Neural progenitor cell (in vitro differentiated cells): ENCODE measurements around the gene BRINP2. TPM values are rescaled to one million over a fixed set of nuclear protein-coding genes. Genes with fewer than 3 reads are reported as not detected.
A peak's percentile ranks its signal among the peaks of the same experiment; 100 is the strongest.

Source experiments
- DNase-seq: peaks from one replicate; pipeline ENCODE4 v3.0.0-alpha.2; 2016; ENCODE audit warnings: low spot score
- H2AFZ ChIP-seq: fragments of 200-600 bp; sonication (generic); replicated peaks from 2 replicates; pipeline ENCODE4 v1.6.1; 2016; ENCODE audit warnings: antibody characterized with exemption
- H3F3A ChIP-seq: fragments of 200-600 bp; sonication (generic); 2 replicates; pipeline ENCODE4 v1.6.1; 2016; ENCODE audit warnings: antibody characterized with exemption, low read depth
- H3K27ac ChIP-seq: fragments of 200-600 bp; sonication (generic); 2 replicates; pipeline ENCODE4 v1.5.1; 2016; ENCODE audit warnings: mild to moderate bottlenecking
- H3K27me3 ChIP-seq: fragments of 200-600 bp; sonication (generic); 2 replicates; pipeline ENCODE4 v1.6.1; 2016; ENCODE audit warnings: mild to moderate bottlenecking, moderate library complexity
- H3K36me3 ChIP-seq: fragments of 200-600 bp; sonication (generic); 2 replicates; pipeline ENCODE4 v1.5.1; 2016
- H3K4me1 ChIP-seq: fragments of 200-600 bp; sonication (generic); 2 replicates; pipeline ENCODE4 v1.6.1; 2016; ENCODE audit warnings: mixed run types
- H3K4me2 ChIP-seq: fragments of 200-600 bp; sonication (generic); 2 replicates; pipeline ENCODE4 v1.6.1; 2016
- H3K4me3 ChIP-seq: fragments of 200-600 bp; sonication (generic); 2 replicates; pipeline ENCODE4 v1.5.1; 2016
- H3K79me2 ChIP-seq: fragments of 200-600 bp; sonication (generic); 2 replicates; pipeline ENCODE4 v1.6.1; 2016; ENCODE audit warnings: low read depth
- H3K9ac ChIP-seq: fragments of 200-600 bp; sonication (generic); 2 replicates; pipeline ENCODE4 v1.6.1; 2016
- H3K9me3 ChIP-seq: fragments of 200-600 bp; sonication (generic); 2 replicates; pipeline ENCODE4 v1.5.1; 2016; ENCODE audit warnings: low read depth
- H4K20me1 ChIP-seq: fragments of 200-600 bp; sonication (generic); 2 replicates; pipeline ENCODE4 v1.6.1; 2016; ENCODE audit warnings: low read depth
- H3K27ac Mint-ChIP-seq: 3 replicates; pipeline ENCODE4 v1.8.0; 2021; ENCODE audit warnings: mixed read lengths
- H3K27me3 Mint-ChIP-seq: 2 replicates; pipeline ENCODE4 v1.8.0; 2022; ENCODE audit warnings: low read depth, mild to moderate bottlenecking, inconsistent platforms, moderate library complexity, mixed read lengths; ENCODE audit not compliant: insufficient read depth
- H3K36me3 Mint-ChIP-seq: 3 replicates; pipeline ENCODE4 v1.8.0; 2021; ENCODE audit warnings: mixed read lengths
- H3K4me1 Mint-ChIP-seq: 3 replicates; pipeline ENCODE4 v1.8.0; 2021; ENCODE audit warnings: mixed read lengths
- H3K4me3 Mint-ChIP-seq: 3 replicates; pipeline ENCODE4 v1.8.0; 2021; ENCODE audit warnings: mild to moderate bottlenecking, moderate library complexity, mixed read lengths
- H3K9me3 Mint-ChIP-seq: 3 replicates; pipeline ENCODE4 v1.8.0; 2020; ENCODE audit warnings: mixed read lengths
- CTCF ChIP-seq: fragments of 200-600 bp; sonication (generic); IDR thresholded peaks from 2 replicates; pipeline ENCODE4 v1.5.1; 2017; ENCODE audit warnings: antibody characterized with exemption, mild to moderate bottlenecking
- EZH2 ChIP-seq: fragments of 200-600 bp; sonication (generic); IDR thresholded peaks from 2 replicates; pipeline ENCODE4 v1.6.1; 2017; ENCODE audit warnings: antibody characterized with exemption, mild to moderate bottlenecking, moderate library complexity
- EZH2phosphoT487 ChIP-seq: fragments of 200-600 bp; sonication (generic); IDR thresholded peaks from 2 replicates; pipeline ENCODE4 v1.6.1; 2017; ENCODE audit warnings: antibody characterized with exemption
- total RNA-seq: library from RNA; depleted of rRNA; stranded (reverse); fragments of >200 nt; gene quantifications from 2 replicates; pipeline ENCODE4 v1.2.3, GENCODE V29; 2015; ENCODE audit warnings: low replicate concordance

Gene BRINP2
- total RNA-seq, 1 donor from 2014 or later, result not detected

- Histone ChIP-seq H3K36me3 (no peaks in the 10 kb centered on the region), H3K27ac (no peak overlapping the region)
Observed at GRCh38 chr1:177135250-177135649, 35.5 kb upstream of the BRINP2 start.

GRCh38 chr1:177137814-177138213 is 32.9 kb upstream of the BRINP2 start:
- Mint-ChIP-seq H3K9me3 (no peaks in the 10 kb centered on the region), H3K36me3 (peaks cover 5% of the 10 kb centered on the region), H3K4me1 (peaks cover 9% of the 10 kb centered on the region), H3K4me3 (no peak overlapping the region), H3K27me3 (no peaks in the 10 kb centered on the region), H3K27ac (no peak overlapping the region)
- Histone ChIP-seq H3K36me3 (no peaks in the 10 kb centered on the region), H3F3A (no peaks in the 10 kb centered on the region), H3K79me2 (no peaks in the 10 kb centered on the region), H3K4me1 (peaks cover 4% of the 10 kb centered on the region), H2AFZ (no peak overlapping the region), H3K27ac (no peak overlapping the region), H3K9me3 (no peaks in the 10 kb centered on the region), H4K20me1 (no peaks in the 10 kb centered on the region), H3K4me2 (no peak overlapping the region), H3K27me3 (no peaks in the 10 kb centered on the region), H3K9ac (no peak overlapping the region), H3K4me3 (no peak overlapping the region)
- TF ChIP-seq EZH2phosphoT487, result no peak
- no peak for TF ChIP-seq EZH2
- peak; percentile 16 for TF ChIP-seq CTCF
- DNase-seq, result no peak

More at GRCh38 chr1:177135250-177135649, 35.5 kb upstream of the BRINP2 start:
- TF ChIP-seq EZH2phosphoT487, result no peak
- no peak for TF ChIP-seq CTCF
- TF ChIP-seq EZH2, result no peak
- DNase-seq, result no peak
- H3K9me3 ChIP-seq, result no peaks in the 10 kb centered on the region
- no peaks in the 10 kb centered on the region for H4K20me1 ChIP-seq
- Mint-ChIP-seq H3K27me3 (no peaks in the 10 kb centered on the region), H3K36me3 (peaks cover 5% of the 10 kb centered on the region), H3K27ac (no peak overlapping the region), H3K4me3 (no peak overlapping the region), H3K4me1 (peaks cover 4% of the 10 kb centered on the region), H3K9me3 (no peaks in the 10 kb centered on the region)
- no peak overlapping the region for H3K4me3 ChIP-seq
- no peak overlapping the region for H2AFZ ChIP-seq
- H3F3A ChIP-seq, result no peaks in the 10 kb centered on the region
- no peaks in the 10 kb centered on the region for H3K79me2 ChIP-seq
- no peaks in the 10 kb centered on the region for H3K4me1 ChIP-seq
- H3K4me2 ChIP-seq, result no peak overlapping the region
- H3K27me3 ChIP-seq, result no peaks in the 10 kb centered on the region
- no peak overlapping the region for H3K9ac ChIP-seq

- no peaks in the 10 kb centered on the region for H3K27me3 Mint-ChIP-seq
- no peak overlapping the region for H3K27ac Mint-ChIP-seq
- H3K4me1 Mint-ChIP-seq, result peaks cover 9% of the 10 kb centered on the region
- peaks cover 7% of the 10 kb centered on the region for H3K4me1 ChIP-seq
- H2AFZ ChIP-seq, result no peak overlapping the region
- no peaks in the 10 kb centered on the region for H4K20me1 ChIP-seq
- H3K36me3 ChIP-seq, result no peaks in the 10 kb centered on the region
- H3K27ac ChIP-seq, result no peak overlapping the region
- DNase-seq, result no peak
- no peaks in the 10 kb centered on the region for H3K27me3 ChIP-seq
- no peaks in the 10 kb centered on the region for H3F3A ChIP-seq
- no peak overlapping the region for H3K4me3 ChIP-seq
- no peak overlapping the region for H3K9ac ChIP-seq
- no peaks in the 10 kb centered on the region for H3K9me3 ChIP-seq
- TF ChIP-seq CTCF, result no peak
- no peak for TF ChIP-seq EZH2
- TF ChIP-seq EZH2phosphoT487, result no peak
- H3K36me3 Mint-ChIP-seq, result peaks cover 5% of the 10 kb centered on the region
- no peaks in the 10 kb centered on the region for H3K9me3 Mint-ChIP-seq
- no peaks in the 10 kb centered on the region for H3K79me2 ChIP-seq
- H3K4me2 ChIP-seq, result no peak overlapping the region
- H3K4me3 Mint-ChIP-seq, result no peak overlapping the region
Observed at GRCh38 chr1:177138347-177138746, 32.4 kb upstream of the BRINP2 start.
